ENCODE data around the gene RABGAP1L.
A peak's percentile ranks its signal among the peaks of the same experiment; 100 is the strongest.
"Not testable (repeated sequence)": the region's sequence is repeated elsewhere in the genome, so short reads cannot be mapped to it uniquely, and the experiment has no call there.

The RABGAP1L gene

GRCh38 chr1:174322202-174322862 lies 163.0 kb downstream of the RABGAP1L start:
- no peak overlapping the region for H3K4me3 ChIP-seq (ENCODE audit: low read length)
- peak; percentile 89 for DNase-seq (ENCODE audit: low read depth)
- no peak for TF ChIP-seq CTCF (IDR thresholded peaks at IDR 0.05; ENCODE audit: insufficient read depth, low read depth, low read length, missing control alignments)

- H3K4me3 ChIP-seq (ENCODE audit: low read length) = no peak overlapping the region
- DNase-seq (ENCODE audit: low read depth) = no peak
- TF ChIP-seq CTCF (IDR thresholded peaks at IDR 0.05; ENCODE audit: insufficient read depth, low read depth, low read length, missing control alignments) = no peak
Measured at GRCh38 chr1:174324493-174324892, 165.2 kb downstream of the RABGAP1L start.

- H3K4me3 ChIP-seq (ENCODE audit: low read length) = no peak overlapping the region
- DNase-seq (ENCODE audit: low read depth) = no peak
Measured at GRCh38 chr1:174324939-174325338, 165.6 kb downstream of the RABGAP1L start.

GRCh38 chr1:174326278-174326677 lies 167.0 kb downstream of the RABGAP1L start:
- DNase-seq (ENCODE audit: low read depth) = no peak
- no peak overlapping the region for H3K4me3 ChIP-seq (ENCODE audit: low read length)
- TF ChIP-seq CTCF (IDR thresholded peaks at IDR 0.05; ENCODE audit: insufficient read depth, low read depth, low read length, missing control alignments) = no peak

More at GRCh38 chr1:174324939-174325338, 165.6 kb downstream of the RABGAP1L start:
- no peak for TF ChIP-seq CTCF (IDR thresholded peaks at IDR 0.05; ENCODE audit: insufficient read depth, low read depth, low read length, missing control alignments)

GRCh38 chr1:174333437-174333836 lies 174.1 kb downstream of the RABGAP1L start:
- TF ChIP-seq CTCF (IDR thresholded peaks at IDR 0.05; ENCODE audit: insufficient read depth, low read depth, low read length, missing control alignments) = no peak
- no peak overlapping the region for H3K4me3 ChIP-seq (ENCODE audit: low read length)
- DNase-seq (ENCODE audit: low read depth) = no peak

GRCh38 chr1:174337000-174337681 lies 177.8 kb downstream of the RABGAP1L start:
- peak; percentile 35 for DNase-seq (ENCODE audit: low read depth)
- no peak overlapping the region for H3K4me3 ChIP-seq (ENCODE audit: low read length)
- TF ChIP-seq CTCF (IDR thresholded peaks at IDR 0.05; ENCODE audit: insufficient read depth, low read depth, low read length, missing control alignments) = no peak

GRCh38 chr1:174340404-174340803 lies 181.1 kb downstream of the RABGAP1L start:
- not testable (repeated sequence) for H3K4me3 ChIP-seq (ENCODE audit: low read length); DNase-seq (ENCODE audit: low read depth)
